Adrenal gland (tissue), 12 donors: ENCODE results near the gene TPRN. TPM values are rescaled to one million over a fixed set of nuclear protein-coding genes. Genes with fewer than 3 reads are reported as not detected.

ENCODE experiments used
- DNase-seq, 7 donors: peaks; one replicate each; pipeline ENCODE4 v3.0.0-alpha.2; 2019 to 2020
- H3K27ac ChIP-seq, 5 donors: fragments of 200-600 bp; sonication (generic) in 4 of 5; 1 replicate in 3 of 5; 2 replicates in 2 of 5; pipeline versions ENCODE4 v1.5.1 to v1.8.0; 2016 to 2020; ENCODE audit warnings: mild to moderate bottlenecking in 1 of 5
- H3K27me3 ChIP-seq: fragments of 200-600 bp; 2 replicates; pipeline ENCODE4 v1.8.0; 2021
- H3K36me3 ChIP-seq, 2 donors: fragments of 200-600 bp; replicated peaks in 1 of 2; 1 replicate in 1 of 2; 2 replicates in 1 of 2; pipeline versions ENCODE4 v1.5.1 to v1.8.0; 2018 to 2022
- H3K4me1 ChIP-seq, 2 donors: fragments of 200-600 bp; replicated peaks in 1 of 2; 1 replicate in 1 of 2; 2 replicates in 1 of 2; pipeline versions ENCODE4 v1.5.1 to v1.8.0; 2018 to 2021
- H3K4me3 ChIP-seq, 4 donors: fragments of 200-600 bp; sonication (generic) in 3 of 4; one replicate each; pipeline ENCODE4 v1.5.1; 2016 to 2018
- H3K9me3 ChIP-seq, 3 donors: fragments of 200-600 bp; sonication (generic) in 1 of 3; replicated peaks in 1 of 3; 1 replicate in 2 of 3; 2 replicates in 1 of 3; pipeline versions ENCODE4 v1.5.1 to v1.8.0; 2016 to 2021
- POLR2A ChIP-seq, 2 donors: fragments of 450-650 bp; IDR thresholded peaks; one replicate each; pipeline ENCODE4 v1.6.1; 2017; ENCODE audit warnings: antibody characterized with exemption in 2 of 2, mild to moderate bottlenecking in 2 of 2, moderate library complexity in 1 of 2
- WGBS, 4 donors: extraction: QIAGEN DNeasy Blood & Tissue Kit in 2 of 4; methylation state at CpG; one replicate each; pipeline versions ENCODE4 v1.1.5 to v1.1.7; 2013 to 2017; 5-methylcytosine and 5-hydroxymethylcytosine counted together
- intact Hi-C, 2 donors: fragments of 100-400 bp; cut with DNase I; formaldehyde crosslinking; loops; one replicate each; pipeline versions ENCODE4 v1.14.1 to v1.15.0; 2022 to 2023
- polyA plus RNA-seq, 3 donors: library from polyadenylated mRNA; stranded (reverse); fragments of 200-250 nt in 2 of 3; fragments of 350-450 nt in 1 of 3; fragmentation: Illumina TruSeq in 1 of 3; extraction: RNeasy Lipid Tissue Mini Kit (QIAGEN cat#74804) in 1 of 3; gene quantifications; one replicate each; pipeline ENCODE4 v1.2.3, GENCODE V29; 2013 to 2014
- total RNA-seq, 9 donors: library from RNA; depleted of rRNA in 4 of 9; stranded (reverse); fragments of >200 nt in 4 of 9; fragments of 120-200 nt in 1 of 9; fragmentation: NEBNext Ultra II Directional in 1 of 9; extraction: Animal tissue kit (Norgen Biotek cat#: 25700) in 1 of 9; gene quantifications; one replicate each; pipeline versions ENCODE4 v1.1.0 to v1.2.4, GENCODE V29; 2013 to 2023
- TF ChIP-seq, protein P1 (sequence below), 6 experiments: fragments of 450-650 bp in 4 of 6; fragments of 200-600 bp in 2 of 6; sonication (generic) in 1 of 6; IDR thresholded peaks; 1 replicate in 5 of 6; 2 replicates in 1 of 6; pipeline versions ENCODE4 v1.5.1 to v1.8.0; 2016 to 2021; ENCODE audit warnings: antibody characterized with exemption in 6 of 6, mild to moderate bottlenecking in 2 of 6, moderate library complexity in 1 of 6
- donor health status: healthy with polysubstance abuse.
- donor health status: Bipolar disorder and iron deficiency.
- donor health status: DM: yes; HTN: yes; CAD: no.
- donor health status: DM: no; HTN: no; CAD: no.
- donor health status: DM: no; HTN: no; CAD: no.
- donor health status: DM: yes; HTN: yes; CAD: no.

TPRN gene
- total and polyA plus RNA-seq, 12 donors = 1.4 to 23.5 (median 8.5) TPM

DNA sequence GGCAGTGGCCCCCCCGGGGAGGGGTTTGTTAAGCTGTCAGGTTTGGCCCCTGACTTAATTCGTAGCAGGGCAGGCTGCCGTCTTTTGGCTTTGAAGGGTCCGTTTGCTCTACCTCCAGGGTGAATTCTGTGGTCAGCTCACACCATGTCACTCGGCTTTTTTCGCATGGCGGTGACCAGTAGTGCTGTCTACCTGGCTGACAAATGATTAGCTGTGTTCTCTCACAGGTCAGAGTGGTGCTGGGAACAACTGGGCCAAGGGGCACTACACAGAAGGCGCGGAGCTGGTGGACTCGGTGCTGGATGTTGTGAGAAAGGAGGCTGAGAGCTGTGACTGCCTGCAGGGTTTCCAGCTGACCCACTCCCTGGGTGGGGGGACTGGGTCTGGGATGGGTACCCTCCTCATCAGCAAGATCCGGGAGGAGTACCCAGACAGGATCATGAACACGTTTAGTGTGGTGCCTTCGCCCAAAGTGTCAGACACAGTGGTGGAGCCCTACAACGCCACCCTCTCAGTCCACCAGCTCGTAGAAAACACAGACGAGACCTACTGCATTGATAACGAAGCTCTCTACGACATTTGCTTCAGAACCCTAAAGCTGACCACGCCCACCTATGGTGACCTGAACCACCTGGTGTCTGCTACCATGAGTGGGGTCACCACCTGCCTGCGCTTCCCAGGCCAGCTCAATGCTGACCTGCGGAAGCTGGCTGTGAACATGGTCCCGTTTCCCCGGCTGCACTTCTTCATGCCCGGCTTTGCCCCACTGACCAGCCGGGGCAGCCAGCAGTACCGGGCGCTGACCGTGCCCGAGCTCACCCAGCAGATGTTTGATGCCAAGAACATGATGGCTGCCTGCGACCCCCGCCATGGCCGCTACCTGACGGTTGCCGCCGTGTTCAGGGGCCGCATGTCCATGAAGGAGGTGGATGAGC is 42.0 kb upstream of the TPRN start:
- H3K4me1 ChIP-seq = peaks cover 7 to 37% of the 10 kb centered on the region in 2 donors
- peak overlapping the region in 4 of 5 donors; percentile 60 to 100 (median 86) for H3K27ac ChIP-seq
- intact Hi-C loops = no loop called here
- peak in 4 of 7 donors; percentile 63 to 79 (median 72) for DNase-seq
- WGBS, 4 donors = 65 to 76% (median 75%) methylated on average over 17 to 36 of the region's 36 CpGs
- no peaks in the 10 kb centered on the region for H3K27me3 ChIP-seq
- H3K9me3 ChIP-seq = no peaks in the 10 kb centered on the region
- TF ChIP-seq POLR2A (IDR thresholded peaks at IDR 0.05) = no peak
- TF ChIP-seq, protein P1, sequence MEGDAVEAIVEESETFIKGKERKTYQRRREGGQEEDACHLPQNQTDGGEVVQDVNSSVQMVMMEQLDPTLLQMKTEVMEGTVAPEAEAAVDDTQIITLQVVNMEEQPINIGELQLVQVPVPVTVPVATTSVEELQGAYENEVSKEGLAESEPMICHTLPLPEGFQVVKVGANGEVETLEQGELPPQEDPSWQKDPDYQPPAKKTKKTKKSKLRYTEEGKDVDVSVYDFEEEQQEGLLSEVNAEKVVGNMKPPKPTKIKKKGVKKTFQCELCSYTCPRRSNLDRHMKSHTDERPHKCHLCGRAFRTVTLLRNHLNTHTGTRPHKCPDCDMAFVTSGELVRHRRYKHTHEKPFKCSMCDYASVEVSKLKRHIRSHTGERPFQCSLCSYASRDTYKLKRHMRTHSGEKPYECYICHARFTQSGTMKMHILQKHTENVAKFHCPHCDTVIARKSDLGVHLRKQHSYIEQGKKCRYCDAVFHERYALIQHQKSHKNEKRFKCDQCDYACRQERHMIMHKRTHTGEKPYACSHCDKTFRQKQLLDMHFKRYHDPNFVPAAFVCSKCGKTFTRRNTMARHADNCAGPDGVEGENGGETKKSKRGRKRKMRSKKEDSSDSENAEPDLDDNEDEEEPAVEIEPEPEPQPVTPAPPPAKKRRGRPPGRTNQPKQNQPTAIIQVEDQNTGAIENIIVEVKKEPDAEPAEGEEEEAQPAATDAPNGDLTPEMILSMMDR (IDR thresholded peaks at IDR 0.05) = no peak
- H3K36me3 ChIP-seq = peaks cover 0 to 18% of the 10 kb centered on the region in 2 donors
- peak overlapping the region in 3 of 4 donors; percentile 67 to 97 (median 78) for H3K4me3 ChIP-seq

DNA sequence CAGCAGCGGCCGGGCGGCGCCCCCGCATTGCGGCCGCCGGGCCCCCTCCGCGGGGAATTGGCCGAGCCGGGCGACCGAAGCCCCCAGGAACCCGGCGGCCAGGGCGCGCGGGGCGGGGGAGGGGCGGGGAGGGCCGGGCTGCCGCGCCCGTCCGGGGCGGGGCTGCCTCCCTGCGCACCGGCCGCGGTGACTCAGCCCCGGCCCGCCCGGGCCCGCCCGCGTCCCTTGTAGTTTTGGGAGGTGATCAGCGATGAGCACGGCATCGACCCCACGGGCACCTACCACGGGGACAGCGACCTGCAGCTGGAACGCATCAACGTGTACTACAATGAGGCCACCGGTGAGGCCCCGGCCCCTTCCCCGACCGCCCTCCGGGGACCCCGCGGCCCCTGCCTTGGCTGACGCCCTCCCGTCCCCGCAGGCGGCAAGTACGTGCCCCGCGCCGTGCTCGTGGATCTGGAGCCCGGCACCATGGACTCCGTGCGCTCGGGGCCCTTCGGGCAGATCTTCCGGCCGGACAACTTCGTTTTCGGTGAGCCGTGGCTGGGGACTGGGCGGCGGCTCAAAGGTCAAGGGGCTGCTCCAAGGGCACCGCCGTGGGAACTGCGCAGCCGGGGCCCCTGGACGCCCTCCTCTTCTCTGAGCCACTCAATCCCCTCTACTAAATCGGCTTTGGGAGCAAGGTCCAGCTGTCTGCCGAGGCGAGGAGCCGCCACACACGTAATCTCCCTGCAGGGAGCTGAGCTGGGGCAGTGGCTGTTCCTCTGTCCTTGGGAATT is 41.1 kb upstream of the TPRN start:
- H3K27me3 ChIP-seq = no peaks in the 10 kb centered on the region
- intact Hi-C loops = no loop called here
- H3K9me3 ChIP-seq = no peaks in the 10 kb centered on the region
- peak overlapping the region; percentile 78 to 100 (median 86) for H3K27ac ChIP-seq
- peak; percentile 67 to 78 (median 73) for DNase-seq
- peaks cover 7 to 37% of the 10 kb centered on the region in 2 donors for H3K4me1 ChIP-seq
- peaks cover 0 to 18% of the 10 kb centered on the region in 2 donors for H3K36me3 ChIP-seq
- peak overlapping the region; percentile 22 to 97 (median 72) for H3K4me3 ChIP-seq
- 1 to 16% (median 3%) methylated on average over 5 to 64 of the region's 83 CpGs for WGBS, 4 donors
- no peak for TF ChIP-seq POLR2A (IDR thresholded peaks at IDR 0.05)
- TF ChIP-seq, protein P1 (IDR thresholded peaks at IDR 0.05) = no peak

DNA sequence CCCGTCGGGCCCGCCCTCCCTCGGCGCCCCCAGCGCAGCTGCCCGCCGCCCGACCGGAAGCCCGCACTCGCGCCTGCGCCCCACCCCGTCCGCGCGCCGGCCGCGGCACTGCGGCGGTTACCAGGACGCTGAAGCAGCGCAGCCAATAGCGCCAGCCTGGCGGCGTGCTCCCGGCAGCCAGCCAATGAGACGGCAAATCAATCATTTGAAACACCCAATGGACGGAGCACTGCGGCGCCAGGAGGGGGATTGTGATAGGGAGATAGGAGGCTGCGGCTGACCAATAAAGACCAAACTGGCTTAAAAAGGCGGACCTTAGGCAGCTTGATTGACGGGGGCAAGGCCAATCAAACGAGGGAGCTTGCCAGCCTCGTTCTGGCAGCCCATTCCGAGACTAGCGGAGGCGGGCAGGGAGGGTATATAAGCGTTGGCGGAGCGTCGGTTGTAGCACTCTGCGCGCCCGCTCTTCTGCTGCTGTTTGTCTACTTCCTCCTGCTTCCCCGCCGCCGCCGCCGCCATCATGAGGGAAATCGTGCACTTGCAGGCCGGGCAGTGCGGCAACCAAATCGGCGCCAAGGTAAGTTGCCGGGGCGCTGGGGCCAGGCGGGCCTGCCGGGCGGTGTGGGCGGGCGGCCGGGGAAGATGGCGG is 40.4 kb upstream of the TPRN start, which contains the start of gene TUBB4B:
Gene TUBB4B, plus strand, starts transcription at position 447 of the 649 bp plus-strand sequence. Its CDS starts 74 bp downstream, at position 521.
- Histone ChIP-seq H3K36me3 (peaks cover 0 to 18% of the 10 kb centered on the region in 2 donors), H3K27ac (peak within 1 kb of the TSS; percentile 81 to 100 (median 93)), H3K4me1 (peaks cover 7 to 42% of the 10 kb centered on the region in 2 donors), H3K27me3 (no peaks in the 10 kb centered on the region), H3K4me3 (peak within 1 kb of the TSS; percentile 47 to 97 (median 72)), H3K9me3 (no peaks in the 10 kb centered on the region)
- DNase-seq = peak; percentile 99 to 100 (median 100)
- TF ChIP-seq, protein P1 (IDR thresholded peaks at IDR 0.05) = peak in 1 of 6 experiments; percentile 31
- peak; percentile 100 for TF ChIP-seq POLR2A (IDR thresholded peaks at IDR 0.05)
- intact Hi-C loops = no loop called here
- 0 to 1% (median 0%) methylated on average over 13 to 67 of the region's 67 CpGs for WGBS, 4 donors
